Measurements from ENCODE around the gene TGFB2.
"Not testable (repeated sequence)": the region's sequence is repeated elsewhere in the genome, so short reads cannot be mapped to it uniquely, and the experiment has no call there.

Gene TGFB2

GRCh38 chr1:218344814-218345672 is at the start of gene TGFB2:
Gene TGFB2, plus strand, starts transcription at chr1:218345336. Its CDS starts 1,366 bp downstream, at chr1:218346702.
- DNase-seq (ENCODE audit: low spot score): peak; percentile 60

GRCh38 chr1:218296162-218296561 is 49.0 kb upstream of the TGFB2 start:
- no peak for DNase-seq (ENCODE audit: low spot score)

- DNase-seq (ENCODE audit: low spot score): no peak
Measured at GRCh38 chr1:218297461-218297860, 47.7 kb upstream of the TGFB2 start.

GRCh38 chr1:218297867-218298266 is 47.3 kb upstream of the TGFB2 start:
- DNase-seq (ENCODE audit: low spot score): no peak

- no peak for DNase-seq (ENCODE audit: low spot score)
Measured at GRCh38 chr1:218298398-218298797, 46.7 kb upstream of the TGFB2 start.

GRCh38 chr1:218299416-218299815 is 45.7 kb upstream of the TGFB2 start:
- DNase-seq (ENCODE audit: low spot score): no peak

GRCh38 chr1:218301217-218301616 is 43.9 kb upstream of the TGFB2 start:
- DNase-seq (ENCODE audit: low spot score): no peak

- no peak for DNase-seq (ENCODE audit: low spot score)
Measured at GRCh38 chr1:218302155-218302554, 43.0 kb upstream of the TGFB2 start.

- DNase-seq (ENCODE audit: low spot score): no peak
Measured at GRCh38 chr1:218303176-218303879, 41.8 kb upstream of the TGFB2 start.

- no peak for DNase-seq (ENCODE audit: low spot score)
Measured at GRCh38 chr1:218304281-218305039, 40.7 kb upstream of the TGFB2 start.

- no peak for DNase-seq (ENCODE audit: low spot score)
Measured at GRCh38 chr1:218305472-218306064, 39.6 kb upstream of the TGFB2 start.

GRCh38 chr1:218312509-218312908 is 32.6 kb upstream of the TGFB2 start:
- no peak for DNase-seq (ENCODE audit: low spot score)

GRCh38 chr1:218314316-218314715 is 30.8 kb upstream of the TGFB2 start:
- no peak for DNase-seq (ENCODE audit: low spot score)

- DNase-seq (ENCODE audit: low spot score): no peak
Measured at GRCh38 chr1:218315638-218316037, 29.5 kb upstream of the TGFB2 start.

GRCh38 chr1:218317061-218317460 is 28.1 kb upstream of the TGFB2 start:
- no peak for DNase-seq (ENCODE audit: low spot score)

- DNase-seq (ENCODE audit: low spot score): not testable (repeated sequence)
Measured at GRCh38 chr1:218320182-218320581, 25.0 kb upstream of the TGFB2 start.

GRCh38 chr1:218322762-218323161 is 22.4 kb upstream of the TGFB2 start:
- no peak for DNase-seq (ENCODE audit: low spot score)

GRCh38 chr1:218323568-218324225 is 21.4 kb upstream of the TGFB2 start:
- no peak for DNase-seq (ENCODE audit: low spot score)

GRCh38 chr1:218324226-218324580 is 20.9 kb upstream of the TGFB2 start:
- DNase-seq (ENCODE audit: low spot score): no peak

GRCh38 chr1:218328769-218329168 is 16.4 kb upstream of the TGFB2 start:
- DNase-seq (ENCODE audit: low spot score): no peak

GRCh38 chr1:218330043-218330623 is 15.0 kb upstream of the TGFB2 start:
- DNase-seq (ENCODE audit: low spot score): no peak
